PC-3 (cell line): ENCODE measurements around the gene NXPH2. TPM values are rescaled to one million over a fixed set of nuclear protein-coding genes. Genes with fewer than 3 reads are reported as not detected.

Experiments used
- ATAC-seq: fragments of 200-7000 bp; cut with Tn5 transposase; 2 replicates; pipeline ENCODE4 v1.9.1; 2020; ENCODE audit warnings: mild to moderate bottlenecking, moderate library complexity
- BruUV-seq: library from RNA; stranded (reverse); fragments of 400-500 nt; replicated peaks from 2 replicates; lab custom pipeline; 2021; lab: Mats Ljungman, UMichigan
- CTCF ChIA-PET: fragments of 300-600 bp; sonication (Branson Sonifier 250); formaldehyde crosslinking; loops from one replicate; lab custom pipeline; 2022; ENCODE audit warnings: antibody characterized with exemption; lab: Charles Lee
- POLR2A ChIA-PET: fragments of 300-600 bp; sonication (Branson Sonifier 250); formaldehyde crosslinking; loops from one replicate; lab custom pipeline; 2022; ENCODE audit warnings: antibody characterized with exemption; ENCODE audit not compliant: unreplicated experiment; lab: Charles Lee
- DNase-seq: peaks from one replicate; pipeline ENCODE4 v3.0.0-alpha.2; 2015
- H2AFZ ChIP-seq: fragments of 300-600 bp; sonication (generic); 2 replicates; pipeline ENCODE4 v1.6.0; 2016; ENCODE audit warnings: antibody characterized with exemption, low read length
- H3F3A ChIP-seq: fragments of 300-600 bp; sonication (generic); one replicate; pipeline ENCODE4 v1.6.0; 2017; ENCODE audit warnings: antibody characterized with exemption, low read length, control low read depth, mild to moderate bottlenecking; ENCODE audit not compliant: unreplicated experiment
- H3K27ac ChIP-seq: fragments of 300-600 bp; sonication (generic); 2 replicates; pipeline ENCODE4 v1.5.1; 2016; ENCODE audit warnings: mild to moderate bottlenecking, low read length
- H3K27me3 ChIP-seq: fragments of 300-600 bp; sonication (generic); 2 replicates; pipeline ENCODE4 v1.6.1; 2016; ENCODE audit warnings: low read length, mixed read lengths
- H3K36me3 ChIP-seq: fragments of 300-600 bp; sonication (generic); 2 replicates; pipeline ENCODE4 v1.6.1; 2016; ENCODE audit warnings: low read depth, mixed run types, low read length, mixed read lengths
- H3K4me1 ChIP-seq: fragments of 300-600 bp; sonication (generic); 2 replicates; pipeline ENCODE4 v1.5.1; 2016; ENCODE audit warnings: low read length; ENCODE audit not compliant: insufficient read depth
- H3K4me2 ChIP-seq: fragments of 300-600 bp; sonication (generic); 2 replicates; pipeline ENCODE4 v1.6.0; 2016; ENCODE audit warnings: low read length
- H3K4me3 ChIP-seq: fragments of 300-600 bp; sonication (generic); 2 replicates; pipeline ENCODE4 v1.5.1; 2016; ENCODE audit warnings: mild to moderate bottlenecking, low read length, mixed read lengths
- H3K79me2 ChIP-seq: fragments of 300-600 bp; sonication (generic); 2 replicates; pipeline ENCODE4 v1.6.1; 2017; ENCODE audit warnings: low read length, mixed read lengths
- H3K9ac ChIP-seq: fragments of 300-600 bp; sonication (generic); 2 replicates; pipeline ENCODE4 v1.6.0; 2016; ENCODE audit warnings: mild to moderate bottlenecking, low read length
- H3K9me2 ChIP-seq: fragments of 300-600 bp; sonication (generic); replicated peaks from 2 replicates; pipeline ENCODE4 v1.6.1; 2016; ENCODE audit warnings: mixed run types, low read length, mixed read lengths
- H3K9me3 ChIP-seq: fragments of 300-600 bp; sonication (generic); 2 replicates; pipeline ENCODE4 v1.6.1; 2016; ENCODE audit warnings: low read length, mixed read lengths
- H4K20me1 ChIP-seq: fragments of 300-600 bp; sonication (generic); 2 replicates; pipeline ENCODE4 v1.6.1; 2016; ENCODE audit warnings: low read length, mixed read lengths
- CTCF ChIP-seq: fragments of 300-600 bp; sonication (generic); conservative IDR thresholded peaks from 2 replicates; pipeline ENCODE4 v1.5.1; 2017; ENCODE audit warnings: antibody characterized with exemption, low read depth, mild to moderate bottlenecking, low read length
- EZH2 ChIP-seq: fragments of 300-600 bp; sonication (generic); IDR thresholded peaks from one replicate; pipeline ENCODE4 v1.6.1; 2017; ENCODE audit warnings: antibody characterized with exemption, mild to moderate bottlenecking, low read length; ENCODE audit not compliant: unreplicated experiment
- EZH2phosphoT487 ChIP-seq: fragments of 300-600 bp; sonication (generic); IDR thresholded peaks from 2 replicates; pipeline ENCODE4 v1.6.1; 2018; ENCODE audit warnings: mild to moderate bottlenecking, antibody characterized with exemption, low read length, borderline replicate concordance
- intact Hi-C: fragments of 100-400 bp; cut with micrococcal nuclease; formaldehyde crosslinking; loops from 2 replicates; pipeline ENCODE4 v1.9.0; 2023
- total RNA-seq: library from RNA; depleted of rRNA; stranded (reverse); fragments of >200 nt; gene quantifications from 2 replicates; pipeline ENCODE4 v1.2.3, GENCODE V29; 2014

Gene NXPH2
- total RNA-seq, 1 experiment from 2014 or later: not detected

- H3K27me3 ChIP-seq: 0 out of 2 replicates have a peak, but pooled peaks cover 3% of the 10 kb centered on the region
- BruUV-seq: no TSS peak
- no peaks in the 10 kb centered on the region for H3K9me3 ChIP-seq
- DNase-seq (no peak), ATAC-seq (no peak)
- no peak overlapping the region for H3K4me2 ChIP-seq
- no peak overlapping the region for H3K4me3 ChIP-seq
- no peaks in the 10 kb centered on the region for H3K9me2 ChIP-seq
- no peak overlapping the region for H3K27ac ChIP-seq
- POLR2A ChIA-PET: no interaction called here
- H3K9ac ChIP-seq: no peak overlapping the region
- no peaks in the 10 kb centered on the region for H3K36me3 ChIP-seq
- H4K20me1 ChIP-seq: no peaks in the 10 kb centered on the region
- H3K4me1 ChIP-seq: peaks cover 8% of the 10 kb centered on the region
- CTCF ChIA-PET: no interaction called here
- no peaks in the 10 kb centered on the region for H3K79me2 ChIP-seq
- intact Hi-C loops: no loop called here
- H3F3A ChIP-seq: no peaks in the 10 kb centered on the region
- TF ChIP-seq EZH2 (no peak), EZH2phosphoT487 (no peak), CTCF (no peak)
- no peak overlapping the region for H2AFZ ChIP-seq
Measured at GRCh38 chr2:138757384-138757783, 22.8 kb downstream of the NXPH2 start.

- Histone ChIP-seq H3F3A (no peaks in the 10 kb centered on the region), H4K20me1 (no peaks in the 10 kb centered on the region), H3K4me2 (peak overlapping the region; percentile 9; the same call in 1 of the 2 replicates), H3K27me3 (no peaks in the 10 kb centered on the region), H3K4me1 (peaks cover 14% of the 10 kb centered on the region), H3K36me3 (no peaks in the 10 kb centered on the region), H3K79me2 (no peaks in the 10 kb centered on the region), H3K9me3 (no peaks in the 10 kb centered on the region), H3K9ac (no peak overlapping the region), H3K4me3 (no peak overlapping the region), H3K27ac (no peak overlapping the region), H3K9me2 (no peaks in the 10 kb centered on the region), H2AFZ (no peak overlapping the region)
- CTCF ChIA-PET: no interaction called here
- peak; percentile 86 for DNase-seq
- intact Hi-C loops: no loop called here
- BruUV-seq: no TSS peak
- POLR2A ChIA-PET: no interaction called here
- no peak for TF ChIP-seq EZH2phosphoT487
- TF ChIP-seq CTCF: no peak
- no peak for TF ChIP-seq EZH2
- peak; percentile 84 for ATAC-seq
Measured at GRCh38 chr2:138752197-138752956, 27.8 kb downstream of the NXPH2 start.

- Histone ChIP-seq H3K4me1 (no peaks in the 10 kb centered on the region), H2AFZ (no peak overlapping the region), H3K4me2 (no peak overlapping the region), H3K36me3 (no peaks in the 10 kb centered on the region), H3K9ac (no peak overlapping the region), H3K9me3 (no peaks in the 10 kb centered on the region), H3K27me3 (no peaks in the 10 kb centered on the region), H3K27ac (no peak overlapping the region), H3K9me2 (no peaks in the 10 kb centered on the region), H3K79me2 (no peaks in the 10 kb centered on the region), H4K20me1 (no peaks in the 10 kb centered on the region), H3F3A (no peaks in the 10 kb centered on the region), H3K4me3 (no peak overlapping the region)
- BruUV-seq: no TSS peak
- no peak for TF ChIP-seq CTCF
- no peak for TF ChIP-seq EZH2
- TF ChIP-seq EZH2phosphoT487: no peak
- POLR2A ChIA-PET: no interaction called here
- CTCF ChIA-PET: no interaction called here
- intact Hi-C loops: no loop called here
- ATAC-seq (no peak), DNase-seq (no peak)
Measured at GRCh38 chr2:138744713-138745112, 35.5 kb downstream of the NXPH2 start.
